ENCODE results near the gene PSEN1.

Gene PSEN1
- total RNA-seq = 62.3 to 115 reads per million in 2 donors

DNA sequence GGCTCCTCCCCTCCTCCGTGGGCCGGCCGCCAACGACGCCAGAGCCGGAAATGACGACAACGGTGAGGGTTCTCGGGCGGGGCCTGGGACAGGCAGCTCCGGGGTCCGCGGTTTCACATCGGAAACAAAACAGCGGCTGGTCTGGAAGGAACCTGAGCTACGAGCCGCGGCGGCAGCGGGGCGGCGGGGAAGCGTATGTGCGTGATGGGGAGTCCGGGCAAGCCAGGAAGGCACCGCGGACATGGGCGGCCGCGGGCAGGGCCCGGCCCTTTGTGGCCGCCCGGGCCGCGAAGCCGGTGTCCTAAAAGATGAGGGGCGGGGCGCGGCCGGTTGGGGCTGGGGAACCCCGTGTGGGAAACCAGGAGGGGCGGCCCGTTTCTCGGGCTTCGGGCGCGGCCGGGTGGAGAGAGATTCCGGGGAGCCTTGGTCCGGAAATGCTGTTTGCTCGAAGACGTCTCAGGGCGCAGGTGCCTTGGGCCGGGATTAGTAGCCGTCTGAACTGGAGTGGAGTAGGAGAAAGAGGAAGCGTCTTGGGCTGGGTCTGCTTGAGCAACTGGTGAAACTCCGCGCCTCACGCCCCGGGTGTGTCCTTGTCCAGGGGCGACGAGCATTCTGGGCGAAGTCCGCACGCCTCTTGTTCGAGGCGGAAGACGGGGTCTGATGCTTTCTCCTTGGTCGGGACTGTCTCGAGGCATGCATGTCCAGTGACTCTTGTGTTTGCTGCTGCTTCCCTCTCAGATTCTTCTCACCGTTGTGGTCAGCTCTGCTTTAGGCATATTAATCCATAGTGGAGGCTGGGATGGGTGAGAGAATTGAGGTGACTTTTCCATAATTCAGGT lies at the start of gene PSEN1:
PSEN1 (plus strand) TSS at position 121 of the 839 bp plus-strand sequence. CDS start 11,513 bp downstream, outside the sequence.
- DNase-seq = peak; percentile 100

DNA sequence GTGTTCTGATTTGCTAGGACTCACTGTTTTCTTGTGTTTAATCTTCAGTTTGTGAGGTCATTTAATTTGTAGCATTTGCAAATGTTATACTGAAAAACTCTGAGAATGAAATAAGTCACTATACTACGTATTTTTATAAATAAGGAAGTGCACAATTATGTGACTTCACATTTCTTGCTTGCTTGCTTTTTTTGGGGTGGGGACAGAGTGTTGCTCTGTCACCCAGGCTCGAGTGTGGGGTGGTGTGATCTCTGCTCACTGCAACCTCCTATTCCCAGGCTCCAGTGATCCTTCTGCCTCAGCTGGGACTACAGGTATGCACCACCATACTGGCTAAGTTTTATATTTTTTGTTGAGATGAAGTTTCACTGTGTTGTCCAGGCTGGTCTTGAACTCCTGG lies 45.3 kb upstream of the PSEN1 start:
- no peak for DNase-seq

DNA sequence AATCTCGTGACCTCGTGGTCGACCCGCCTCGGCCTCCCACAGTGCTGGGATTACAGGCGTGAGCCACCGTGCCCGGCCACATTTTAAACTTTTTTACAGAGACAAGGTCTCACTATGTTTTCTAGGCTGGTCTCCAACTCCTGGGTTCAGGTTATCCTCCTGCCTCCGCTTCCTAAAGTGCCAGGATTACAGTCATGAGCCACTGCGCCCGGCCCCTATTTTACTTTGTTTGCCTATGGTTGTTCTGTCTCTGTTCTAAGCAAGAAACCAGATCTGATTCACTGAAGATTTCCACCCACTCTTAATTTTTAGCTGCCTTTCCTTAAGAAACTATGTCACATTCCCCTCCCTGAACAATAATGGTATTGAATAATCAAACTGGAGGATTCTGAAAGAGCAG lies 38.9 kb upstream of the PSEN1 start:
- DNase-seq = no peak

DNA sequence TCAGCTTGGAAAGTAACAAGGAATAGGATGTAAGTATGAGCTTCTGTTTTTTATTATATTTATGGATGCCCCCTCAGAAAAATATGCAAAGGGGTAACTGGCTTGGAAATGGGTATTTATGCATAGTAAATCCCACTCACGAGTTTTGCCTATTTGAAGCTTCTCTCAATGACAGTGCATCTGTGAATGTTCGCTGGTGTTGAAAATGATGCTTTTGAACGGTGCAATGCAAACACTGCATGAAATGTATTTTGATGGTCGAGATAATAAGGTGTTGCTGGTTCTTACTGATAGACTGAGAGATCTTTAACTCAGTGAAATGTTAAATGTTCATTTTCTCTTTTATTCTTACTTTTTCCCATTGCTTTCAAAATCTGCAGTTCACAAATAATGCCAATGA lies 36.0 kb upstream of the PSEN1 start:
- DNase-seq = no peak

DNA sequence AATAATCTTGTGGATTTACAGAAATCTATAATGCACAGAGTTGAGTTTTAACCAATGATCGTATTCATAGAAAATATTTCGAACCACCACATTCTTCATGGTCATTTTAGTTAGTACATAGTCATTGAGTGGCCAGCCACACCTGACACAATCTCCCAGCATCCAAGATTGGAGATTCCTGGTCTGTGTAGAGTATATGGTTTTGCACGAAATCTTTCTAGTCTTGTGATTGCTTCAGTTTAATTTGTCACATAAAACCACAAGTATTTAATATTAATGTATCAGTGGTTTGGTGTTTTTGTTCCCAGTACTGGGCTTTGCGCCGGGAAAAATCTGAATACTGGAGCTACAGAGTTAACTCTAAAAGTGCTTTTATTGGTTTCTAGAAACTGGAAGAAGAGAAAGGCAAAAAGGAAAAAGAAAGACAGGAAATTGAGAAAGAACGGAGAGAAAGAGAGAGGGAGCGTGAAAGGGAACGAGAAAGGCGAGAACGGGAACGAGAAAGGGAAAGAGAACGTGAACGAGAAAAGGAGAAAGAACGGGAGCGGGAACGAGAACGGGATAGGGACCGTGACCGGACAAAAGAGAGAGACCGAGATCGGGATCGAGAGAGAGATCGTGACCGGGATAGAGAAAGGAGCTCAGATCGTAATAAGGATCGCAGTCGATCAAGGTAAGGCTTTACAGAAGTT lies 33.4 kb upstream of the PSEN1 start:
- no peak for DNase-seq

DNA sequence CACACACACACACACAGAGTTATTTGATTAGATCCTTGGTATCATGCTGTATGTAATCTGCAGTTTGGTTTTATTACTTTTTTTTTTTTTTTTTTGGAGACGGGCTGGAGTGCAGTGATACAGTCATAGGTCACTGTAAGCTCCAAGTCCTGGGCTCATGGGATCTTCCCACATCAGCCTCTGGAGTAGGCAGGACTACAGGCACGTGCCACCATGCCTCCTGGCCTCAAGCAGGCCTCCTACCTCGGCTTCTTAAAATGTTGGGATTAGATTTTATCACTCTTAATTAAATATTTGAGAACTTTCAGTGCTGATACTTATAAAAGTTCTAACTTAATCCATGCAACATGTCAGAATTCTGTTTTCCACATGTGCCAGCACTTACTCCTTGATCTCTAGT lies 31.3 kb upstream of the PSEN1 start:
- DNase-seq = no peak

DNA sequence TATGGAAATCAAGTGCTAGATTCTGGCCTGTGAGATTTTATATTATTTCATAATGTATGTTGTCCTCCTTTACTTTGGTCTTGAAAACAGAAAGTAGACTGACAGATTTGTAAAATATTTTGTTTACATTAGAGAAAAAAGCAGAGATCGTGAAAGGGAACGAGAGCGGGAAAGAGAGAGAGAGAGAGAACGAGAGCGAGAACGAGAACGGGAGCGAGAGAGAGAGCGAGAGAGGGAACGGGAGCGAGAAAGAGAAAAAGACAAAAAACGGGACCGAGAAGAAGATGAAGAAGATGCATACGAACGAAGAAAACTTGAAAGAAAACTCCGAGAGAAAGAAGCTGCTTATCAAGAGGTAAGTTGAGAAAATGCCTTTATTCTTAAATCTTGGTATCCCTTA lies 30.6 kb upstream of the PSEN1 start:
- no peak for DNase-seq

DNA sequence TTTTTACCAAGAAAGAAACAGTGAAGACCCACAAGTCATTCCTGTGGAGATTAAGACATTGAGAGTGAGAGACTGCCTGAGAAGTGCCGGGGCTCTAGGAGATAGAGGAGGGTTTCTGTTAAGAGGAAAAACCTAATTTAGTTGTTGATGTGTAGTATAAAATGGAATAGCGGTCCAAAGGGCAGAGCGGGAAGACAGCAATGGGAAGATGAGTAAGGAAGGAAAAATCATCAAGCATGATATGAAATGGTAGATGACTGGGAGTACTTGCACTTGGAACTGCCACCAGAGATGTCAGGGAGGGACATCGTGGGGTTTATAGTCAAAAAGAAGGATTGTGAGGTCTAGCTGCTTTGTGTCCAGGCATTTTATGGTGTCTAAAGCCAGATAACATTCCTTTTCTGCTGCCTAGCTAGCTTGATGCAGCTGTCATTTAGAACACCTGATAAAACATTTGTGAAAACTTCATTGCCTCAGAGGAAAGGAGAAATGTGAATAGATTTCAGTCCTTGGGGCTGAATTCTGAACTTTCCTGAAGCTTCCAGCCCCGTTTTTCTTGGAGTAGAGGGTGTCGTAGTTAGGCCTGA lies 20.1 kb upstream of the PSEN1 start:
- no peak for DNase-seq

DNA sequence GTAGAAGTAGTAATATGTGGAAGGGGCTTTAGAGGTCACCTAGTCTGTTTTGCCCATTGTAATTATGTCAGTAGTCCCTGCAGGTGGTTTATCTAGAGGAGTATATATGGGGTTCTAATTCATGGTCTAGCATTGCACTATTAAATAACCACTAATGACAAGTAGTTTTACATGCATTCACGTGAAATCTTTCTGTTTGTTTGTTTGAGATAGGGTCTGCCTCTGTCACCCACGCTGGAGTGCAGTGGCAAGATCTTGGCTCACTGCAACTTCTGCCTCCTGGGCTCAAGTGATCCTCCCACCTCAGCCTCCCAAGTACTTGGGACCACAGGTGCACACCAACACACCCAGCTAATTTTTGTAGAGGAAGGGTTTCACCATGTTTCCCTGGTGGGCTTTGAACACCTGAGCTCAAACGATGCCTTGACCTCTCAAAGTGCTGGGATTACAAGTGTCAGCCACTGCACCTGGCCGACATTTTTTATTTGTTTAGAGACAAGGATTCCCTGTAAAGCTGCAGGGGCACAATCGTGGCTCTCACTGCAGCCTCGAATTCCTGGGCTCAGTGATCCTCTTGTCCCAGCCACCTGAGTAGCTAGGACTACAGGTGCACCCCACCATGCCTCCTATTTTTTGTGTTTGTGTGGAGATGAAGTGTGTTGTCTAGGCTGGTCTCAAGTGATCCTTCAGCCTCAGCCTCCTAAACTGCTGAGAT lies 12.0 kb upstream of the PSEN1 start:
- DNase-seq = no peak

DNA sequence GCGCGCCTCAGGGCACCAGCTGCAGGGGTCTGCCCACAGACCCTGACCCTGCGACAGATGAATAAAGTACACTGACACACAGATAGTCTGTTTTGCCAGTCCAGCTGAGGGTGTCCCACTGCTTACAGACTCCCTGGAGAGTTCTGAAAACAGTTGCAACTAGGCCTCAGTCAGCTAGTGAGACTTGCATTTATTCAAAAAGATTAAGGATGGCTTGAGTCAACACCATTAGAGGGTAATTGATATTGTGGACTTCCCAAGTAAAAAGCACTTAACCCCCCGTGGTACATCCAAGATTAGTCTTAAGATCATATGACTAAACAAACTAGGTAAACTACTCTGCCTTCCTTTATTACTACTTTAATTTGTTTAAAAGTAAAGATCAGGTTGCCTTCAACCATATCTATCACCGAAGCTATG lies 11.1 kb upstream of the PSEN1 start:
- no peak for DNase-seq

DNA sequence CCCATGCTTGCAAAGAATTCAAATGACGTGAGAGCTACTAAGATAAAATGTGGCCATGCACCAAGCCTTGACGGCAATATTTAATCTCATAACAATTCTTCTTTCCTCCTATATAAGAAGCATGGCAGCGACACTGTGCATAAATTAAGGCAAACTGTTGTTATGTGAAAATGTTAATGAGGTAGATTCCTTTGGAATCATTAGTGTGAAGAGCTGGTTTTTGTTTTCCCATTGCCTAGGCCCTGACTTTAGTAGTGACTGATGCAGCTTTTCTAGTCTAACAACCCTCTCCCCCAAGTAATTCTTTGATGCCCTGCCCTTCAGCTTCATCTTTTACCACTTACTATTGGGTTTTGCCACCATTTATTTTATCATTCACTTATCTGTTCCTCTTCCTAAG lies 10.6 kb upstream of the PSEN1 start:
- no peak for DNase-seq

DNA sequence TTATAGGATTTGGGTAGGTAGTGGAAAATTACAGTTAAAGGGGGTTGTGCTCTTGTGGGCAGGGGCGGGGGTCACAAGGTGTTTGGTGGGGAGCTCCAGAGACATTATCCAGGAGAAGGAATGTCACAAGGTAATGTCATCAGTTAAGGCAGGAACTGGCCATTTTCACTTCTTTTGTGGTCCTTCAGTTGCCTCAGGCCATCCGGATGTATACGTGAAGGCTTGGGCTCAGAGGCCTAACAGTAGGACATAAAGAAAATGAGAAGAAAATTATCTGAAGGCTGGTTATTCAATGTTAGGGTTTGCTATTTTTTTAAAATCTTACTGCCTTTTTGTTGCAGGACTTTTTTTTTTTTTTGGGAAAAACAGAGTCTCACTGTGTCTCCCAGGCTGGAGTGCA lies 2.5 kb upstream of the PSEN1 start:
- no peak for DNase-seq

DNA sequence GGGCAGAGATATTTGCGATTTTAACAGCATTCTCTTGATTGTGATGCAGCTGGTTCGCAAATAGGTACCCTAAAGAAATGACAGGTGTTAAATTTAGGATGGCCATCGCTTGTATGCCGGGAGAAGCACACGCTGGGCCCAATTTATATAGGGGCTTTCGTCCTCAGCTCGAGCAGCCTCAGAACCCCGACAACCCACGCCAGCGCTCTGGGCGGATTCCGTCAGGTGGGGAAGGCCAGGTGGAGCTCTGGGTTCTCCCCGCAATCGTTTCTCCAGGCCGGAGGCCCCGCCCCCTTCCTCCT lies 271 bp upstream of the PSEN1 start:
- DNase-seq = no peak

DNA sequence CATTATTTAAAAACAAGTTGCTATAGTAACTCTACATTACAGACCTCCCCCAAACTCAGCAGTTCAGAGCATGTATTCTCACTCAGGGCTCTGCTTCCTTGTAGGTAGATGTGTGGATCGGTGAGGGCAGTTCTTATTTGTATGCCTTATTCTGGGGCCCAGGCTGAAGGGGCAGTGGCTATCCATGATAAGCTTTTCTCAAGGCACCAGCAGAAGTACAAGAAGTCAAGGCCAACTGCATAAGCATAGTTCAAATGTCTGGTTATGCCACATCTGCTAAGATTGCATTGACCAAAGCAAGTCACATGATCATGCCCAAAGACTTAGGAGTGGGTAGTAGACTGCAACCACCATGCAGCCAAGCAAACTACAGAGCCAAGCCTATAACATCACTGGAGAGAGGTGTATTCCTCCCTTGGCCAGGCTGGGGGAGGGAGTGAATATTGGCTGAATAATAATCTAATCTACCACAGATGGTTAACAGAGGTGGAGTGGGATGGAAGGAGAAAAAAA lies 4.6 kb downstream of the PSEN1 start:
- no peak for DNase-seq

DNA sequence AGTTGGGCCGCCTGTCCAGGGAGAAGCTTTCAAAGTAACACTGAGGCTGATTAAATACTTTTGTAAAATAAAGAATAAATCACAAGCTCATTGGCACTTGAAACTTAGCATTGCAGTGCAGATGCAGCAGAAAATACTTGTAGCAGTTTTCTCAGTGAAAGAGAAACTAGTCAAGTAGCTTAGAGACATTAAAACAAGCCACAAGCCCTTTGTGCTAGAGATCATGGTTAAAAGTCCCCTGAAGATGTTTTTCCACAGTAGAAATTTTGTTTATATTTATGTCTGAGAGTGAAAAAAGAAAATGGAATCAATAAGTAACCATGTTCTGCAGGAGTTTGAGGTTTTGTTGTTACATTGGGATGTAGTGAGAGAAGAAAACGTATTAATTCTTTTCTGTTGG lies 5.9 kb downstream of the PSEN1 start:
- no peak for DNase-seq

DNA sequence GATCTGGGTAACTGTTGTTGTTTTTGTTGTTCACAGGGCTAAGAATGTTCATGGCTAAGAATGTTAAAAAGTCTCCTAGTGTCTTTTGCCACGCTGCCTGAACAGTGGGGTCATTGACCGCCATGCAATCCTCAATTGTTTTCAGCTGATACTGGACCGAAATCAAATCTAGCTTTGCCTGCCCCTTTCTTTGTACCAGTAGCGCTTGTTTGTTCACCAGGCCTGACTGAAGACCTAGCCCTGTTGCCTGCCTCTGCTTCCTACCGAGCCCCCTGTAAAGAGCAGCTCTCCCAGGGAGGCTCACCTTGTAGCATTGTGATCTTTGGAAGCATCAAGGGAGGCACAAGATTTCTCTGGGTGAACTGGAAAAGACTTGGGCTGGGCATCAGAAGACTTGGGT lies 6.7 kb downstream of the PSEN1 start:
- no peak for DNase-seq

DNA sequence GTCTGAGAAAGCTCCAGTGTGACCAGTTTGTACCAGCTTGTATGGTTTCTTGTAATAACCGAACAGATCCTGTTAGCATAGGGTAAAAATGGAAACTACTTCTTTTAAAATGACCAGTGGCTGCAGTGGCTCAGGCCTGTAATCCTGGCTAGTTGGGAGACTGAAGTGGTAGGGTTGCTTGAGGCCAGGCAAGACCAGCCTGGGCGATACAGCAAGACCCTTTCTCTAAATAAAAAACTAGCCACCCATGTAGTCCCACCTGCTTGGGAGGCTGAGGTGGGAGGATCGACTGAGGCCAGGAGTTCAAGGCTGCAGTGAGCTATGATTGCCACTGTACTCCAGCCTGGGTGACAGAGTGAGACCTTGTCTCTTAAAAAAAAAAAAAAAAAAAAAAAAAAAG lies 7.3 kb downstream of the PSEN1 start:
- DNase-seq = no peak

DNA sequence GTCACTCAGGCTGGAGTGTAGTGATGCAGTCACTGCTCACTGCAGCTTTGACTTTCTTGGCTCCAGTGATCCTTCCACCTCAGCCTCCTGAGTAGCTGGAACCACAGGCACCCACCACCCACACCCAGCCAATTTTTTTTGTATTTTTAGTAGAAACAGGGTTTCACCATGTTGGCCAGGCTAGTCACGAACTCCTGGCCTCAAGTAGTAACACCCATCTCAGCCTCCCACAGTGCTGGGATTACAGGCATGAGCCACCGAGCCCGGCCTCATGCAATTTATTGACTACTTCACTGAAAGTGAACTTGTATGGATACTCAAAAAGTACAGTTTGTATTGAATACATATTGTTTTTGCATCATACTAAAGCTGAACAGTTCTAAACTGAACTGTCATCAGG lies 9.1 kb downstream of the PSEN1 start:
- no peak for DNase-seq

DNA sequence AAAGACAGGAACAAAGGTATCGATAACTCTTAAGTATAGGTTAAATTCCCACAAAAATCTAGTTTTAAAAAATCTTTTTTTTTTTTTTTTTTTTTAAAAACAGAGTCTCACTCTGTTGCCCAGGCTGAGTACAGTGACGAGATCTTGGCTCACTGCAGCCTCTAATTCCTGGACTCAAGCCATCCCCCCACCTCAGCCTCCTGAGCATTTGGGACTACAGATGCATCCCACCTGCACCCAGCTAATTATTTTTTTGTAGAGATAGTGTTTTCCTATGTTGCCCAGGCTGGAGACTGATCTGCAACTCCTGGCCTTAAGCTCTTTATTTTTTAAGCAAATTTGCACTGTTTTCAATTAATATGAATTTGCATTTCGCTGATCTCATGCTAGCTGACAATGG lies 9.8 kb downstream of the PSEN1 start:
- no peak for DNase-seq

DNA sequence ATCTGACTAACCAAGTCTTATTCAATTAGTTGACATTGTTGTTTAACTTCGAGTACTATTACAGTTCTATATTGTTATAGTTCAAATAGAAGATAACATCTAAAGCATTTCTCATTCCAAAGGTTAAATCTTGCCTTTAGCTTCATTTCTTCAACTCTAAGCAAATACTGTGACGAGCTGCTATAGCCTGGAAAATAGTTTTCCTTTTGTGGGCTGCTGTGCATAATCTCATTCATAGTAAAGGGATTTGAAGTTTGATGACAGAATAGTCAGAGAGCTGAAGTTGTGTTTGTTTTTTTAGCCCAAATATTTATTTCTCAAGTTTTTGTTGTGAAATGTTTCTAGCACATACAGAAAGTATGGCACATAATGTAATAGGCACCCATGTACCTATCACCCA lies 13.4 kb downstream of the PSEN1 start:
- no peak for DNase-seq

DNA sequence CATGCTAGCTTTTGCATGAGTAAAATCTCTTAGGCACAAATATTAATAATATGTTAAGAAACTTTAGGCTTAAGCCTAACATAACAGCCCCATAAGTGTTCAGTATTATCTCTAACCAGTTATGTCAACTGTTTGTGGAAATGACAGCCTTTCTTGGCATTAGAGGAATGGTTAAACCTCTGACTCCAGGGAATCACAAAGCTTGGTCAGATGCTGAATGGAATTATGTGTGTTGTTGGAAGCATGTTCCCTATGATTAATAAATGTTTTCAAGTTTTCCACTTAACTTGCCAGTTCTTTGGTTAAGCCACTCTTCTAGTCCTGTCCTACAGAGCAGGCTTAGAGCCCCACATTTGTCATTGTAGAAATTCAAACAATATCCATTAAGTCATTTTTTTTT lies 17.0 kb downstream of the PSEN1 start:
- DNase-seq = no peak

DNA sequence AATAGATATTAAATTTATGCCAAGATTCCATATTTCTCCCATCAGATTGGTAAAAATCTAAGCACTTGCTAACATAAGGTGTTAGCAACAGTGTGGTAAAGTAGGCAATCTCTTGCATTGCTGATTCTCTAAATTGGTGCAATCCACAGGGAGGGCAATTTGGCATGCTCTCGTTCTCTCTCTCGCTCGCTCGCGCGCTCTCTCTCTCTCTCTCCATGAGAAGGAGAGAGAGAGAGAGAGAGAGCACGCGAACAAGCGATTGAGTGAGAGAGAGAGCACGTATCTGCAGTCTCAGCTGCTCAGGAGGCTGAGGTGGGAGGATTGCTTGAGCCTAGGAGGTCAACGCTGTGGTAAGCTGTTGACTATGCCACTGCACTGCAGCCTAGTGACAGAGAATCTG lies 25.9 kb downstream of the PSEN1 start:
- DNase-seq = no peak

DNA sequence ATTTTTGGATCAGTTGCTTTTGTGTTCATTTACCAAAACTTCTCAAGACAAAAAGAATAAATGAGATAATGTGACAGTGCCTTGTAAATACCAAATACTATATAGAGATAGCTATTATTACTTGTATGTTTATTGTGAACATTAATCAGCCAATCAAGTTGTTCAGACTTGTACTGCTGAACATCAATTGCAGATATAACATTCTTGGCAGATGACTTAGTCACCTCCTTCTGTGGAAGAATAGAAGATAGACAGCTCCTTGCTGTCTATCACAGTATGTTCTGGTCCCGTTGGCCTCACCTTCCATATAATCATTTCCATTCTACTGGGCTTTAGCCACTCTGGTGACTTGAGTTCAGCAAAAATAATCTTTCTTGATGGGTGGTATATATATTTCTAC lies 30.1 kb downstream of the PSEN1 start:
- DNase-seq = no peak

Measured in T-helper 9 cell (primary cell).